Keratinocyte (primary cell): ENCODE data around the gene MRPS21. TPM values are rescaled to one million over a fixed set of nuclear protein-coding genes. Genes with fewer than 3 reads are reported as not detected.

Experiments used
- DNase-seq: peaks from one replicate; pipeline ENCODE4 v3.0.0-alpha.2; 2011; ENCODE audit warnings: low read depth, missing footprints, low spot score
- FAIRE-seq: peaks from 2 replicates; lab custom pipeline; 2011; peaks lifted over from hg19 to GRCh38; lab: Jason Lieb, UNC
- H2AFZ ChIP-seq: 2 replicates; pipeline ENCODE4 v1.6.0; 2012; ENCODE audit warnings: low read length, control low read depth, inconsistent platforms; ENCODE audit not compliant: control insufficient read depth
- H3K27ac ChIP-seq: 2 replicates; pipeline ENCODE4 v1.5.1; 2011; ENCODE audit warnings: low read length; ENCODE audit not compliant: control insufficient read depth, insufficient read depth
- H3K27me3 ChIP-seq: 3 replicates; pipeline ENCODE4 v1.6.0; 2011; ENCODE audit warnings: low read length; ENCODE audit not compliant: control insufficient read depth, insufficient read depth; ENCODE audit errors: extremely low read depth
- H3K36me3 ChIP-seq, 2 experiments: 2 replicates in 1 of 2; 3 replicates in 1 of 2; pipeline ENCODE4 v1.5.1; 2011; ENCODE audit warnings: low read length in 2 of 2, mild to moderate bottlenecking in 1 of 2; ENCODE audit not compliant: control insufficient read depth in 2 of 2, insufficient read depth in 2 of 2; ENCODE audit errors: extremely low read depth in 1 of 2
- H3K4me1 ChIP-seq: 3 replicates; pipeline ENCODE4 v1.5.1; 2011; ENCODE audit warnings: low read length; ENCODE audit not compliant: control insufficient read depth, insufficient read depth; ENCODE audit errors: extremely low read depth
- H3K4me2 ChIP-seq: 3 replicates; pipeline ENCODE4 v1.6.0; 2011; ENCODE audit warnings: low read depth, low read length; ENCODE audit not compliant: control insufficient read depth, insufficient read depth; ENCODE audit errors: extremely low read depth
- H3K4me3 ChIP-seq, 3 experiments: fragments of 200-600 bp in 1 of 3; sonication (generic) in 1 of 3; 2 replicates in 2 of 3; 3 replicates in 1 of 3; pipeline ENCODE4 v1.5.1; 2011 to 2016; ENCODE audit warnings: low read length in 3 of 3, mild to moderate bottlenecking in 3 of 3, control low read depth in 2 of 3, inconsistent platforms in 1 of 3, low read depth in 1 of 3, mixed read lengths in 1 of 3, mixed run types in 1 of 3, moderate library complexity in 1 of 3; ENCODE audit not compliant: control insufficient read depth in 2 of 3, insufficient read depth in 2 of 3; ENCODE audit errors: extremely low read depth in 1 of 3
- H3K79me2 ChIP-seq: 2 replicates; pipeline ENCODE4 v1.6.0; 2012; ENCODE audit warnings: low read length; ENCODE audit not compliant: control insufficient read depth, insufficient read depth
- H3K9ac ChIP-seq: 3 replicates; pipeline ENCODE4 v1.6.0; 2011; ENCODE audit warnings: low read length; ENCODE audit not compliant: control insufficient read depth, insufficient read depth; ENCODE audit errors: extremely low read depth
- H3K9me1 ChIP-seq: 3 replicates; pipeline ENCODE4 v1.6.0; 2011; ENCODE audit warnings: low read length; ENCODE audit not compliant: control insufficient read depth, insufficient read depth; ENCODE audit errors: extremely low read depth
- H3K9me3 ChIP-seq: 2 replicates; pipeline ENCODE4 v1.5.1; 2012; ENCODE audit warnings: low read depth, low read length; ENCODE audit not compliant: control insufficient read depth
- H4K20me1 ChIP-seq: 3 replicates; pipeline ENCODE4 v1.6.0; 2011; ENCODE audit warnings: low read length; ENCODE audit not compliant: control insufficient read depth, insufficient read depth; ENCODE audit errors: extremely low read depth
- CTCF ChIP-seq, 3 experiments: IDR thresholded peaks in 1 of 3; conservative IDR thresholded peaks in 1 of 3; optimal IDR thresholded peaks in 1 of 3; 2 replicates in 2 of 3; 3 replicates in 1 of 3; pipeline versions ENCODE3 to v1.5.1; 2011; ENCODE audit warnings: low read length in 3 of 3, mild to moderate bottlenecking in 3 of 3, moderate library complexity in 2 of 3, control low read depth in 1 of 3, inconsistent platforms in 1 of 3; ENCODE audit not compliant: insufficient read depth in 2 of 3; ENCODE audit errors: extremely low read depth in 1 of 3
- EZH2 ChIP-seq: IDR thresholded peaks from one replicate; pipeline ENCODE4 v1.6.1; 2012; ENCODE audit warnings: inconsistent platforms, mild to moderate bottlenecking, low read length, moderate library complexity
- dilution Hi-C: fragments of 300-500 bp; cut with MboI; formaldehyde crosslinking; loops from one replicate; pipeline ENCODE4 v1.7.0; 2020; ENCODE audit warnings: low sequenced_read_pairs; ENCODE audit not compliant: extremely low pct_ligation_motif_present
- polyA plus RNA-seq, 5 experiments: library from polyadenylated mRNA; depleted of rRNA in 3 of 5; stranded (reverse) in 3 of 5; stranded (forward) in 1 of 5; unstranded in 1 of 5; fragments of >200 nt; gene quantifications; 1 replicate in 1 of 5; 2 replicates in 3 of 5; 3 replicates in 1 of 5; pipeline versions ENCODE4 v1.2.1 to v1.2.3, GENCODE V29; 2011 to 2012; ENCODE audit warnings: missing spikeins in 2 of 5, low read depth in 1 of 5, low replicate concordance in 1 of 5

MRPS21 gene
- polyA plus RNA-seq, 1 donor (not counting 4 experiments of a cell fraction or from before 2014, with no cell fraction given) = 159 TPM

GRCh38 chr1:150346316-150346715 lies 52.7 kb downstream of the MRPS21 start:
- dilution Hi-C loops = no loop called here

DNA sequence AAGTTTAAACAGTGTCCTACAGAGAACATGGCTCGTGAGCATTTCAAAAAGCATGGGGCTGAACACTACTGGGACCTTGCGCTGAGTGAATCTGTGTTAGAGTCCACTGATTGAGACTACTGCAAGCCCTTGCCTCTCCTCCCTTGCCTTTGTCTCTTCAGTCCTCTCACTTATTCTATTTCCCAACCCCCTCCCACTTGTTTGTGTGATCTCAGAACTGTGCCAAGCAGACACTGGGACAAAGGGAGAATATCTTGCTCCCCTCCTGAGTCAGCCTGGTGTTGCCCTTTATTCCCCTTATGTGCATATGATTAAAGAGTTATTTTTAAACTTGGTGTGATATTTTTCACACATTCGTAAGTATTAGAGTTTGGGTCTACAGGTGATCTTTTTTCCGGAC lies 59.2 kb downstream of the MRPS21 start:
- dilution Hi-C loops = no loop called here
- Histone ChIP-seq H3K27ac (no peak overlapping the region), H3K79me2 (no peaks in the 10 kb centered on the region), H3K9me3 (no peaks in the 10 kb centered on the region), H3K4me1 (no peaks in the 10 kb centered on the region), H3K9ac (no peak overlapping the region), H2AFZ (no peak overlapping the region), H3K27me3 (no peaks in the 10 kb centered on the region), H3K4me2 (no peak overlapping the region), H3K4me3 (no peak overlapping the region), H3K9me1 (no peaks in the 10 kb centered on the region), H3K36me3 (peaks cover 8 to 11% of the 10 kb centered on the region in 2 experiments), H4K20me1 (no peaks in the 10 kb centered on the region)
- FAIRE-seq (no peak), DNase-seq (no peak)
- TF ChIP-seq EZH2 (no peak), CTCF (optimal IDR thresholded peaks at IDR 0.05 in 1 of 3, IDR thresholded peaks at IDR 0.05 in 1 of 3, conservative IDR thresholded peaks at IDR 0.05 in 1 of 3; ENCODE audit: extremely low read depth in 1 of 3, insufficient read depth in 2 of 3, low read length in 3 of 3) (no peak)

More at GRCh38 chr1:150346316-150346715, 52.7 kb downstream of the MRPS21 start:
- Histone ChIP-seq H2AFZ (no peak overlapping the region), H3K79me2 (no peaks in the 10 kb centered on the region), H3K4me3 (no peak overlapping the region), H3K9ac (no peak overlapping the region), H4K20me1 (no peaks in the 10 kb centered on the region), H3K36me3 (peaks cover 5 to 19% of the 10 kb centered on the region in 2 experiments), H3K9me1 (no peaks in the 10 kb centered on the region), H3K9me3 (no peaks in the 10 kb centered on the region), H3K4me1 (no peaks in the 10 kb centered on the region), H3K4me2 (no peak overlapping the region), H3K27ac (no peak overlapping the region), H3K27me3 (no peaks in the 10 kb centered on the region)
- TF ChIP-seq EZH2 = no peak
- no peak for TF ChIP-seq CTCF (optimal IDR thresholded peaks at IDR 0.05 in 1 of 3, IDR thresholded peaks at IDR 0.05 in 1 of 3, conservative IDR thresholded peaks at IDR 0.05 in 1 of 3; ENCODE audit: extremely low read depth in 1 of 3, insufficient read depth in 2 of 3, low read length in 3 of 3)
- FAIRE-seq (no peak), DNase-seq (no peak)

Other genes starting within 250 kb of the MRPS21 start
- 24.5 to 40.0 TPM (median 34.3 TPM) in 3 replicates for gene VPS45, start 226.1 kb upstream of the MRPS21 start, polyA plus RNA-seq
- gene PLEKHO1, start 143.9 kb upstream of the MRPS21 start, polyA plus RNA-seq = 2.2 to 3.3 TPM (median 2.7 TPM) in 3 replicates
- gene ANP32E, start 57.7 kb upstream of the MRPS21 start, polyA plus RNA-seq = 6.1 to 18.9 TPM (median 9.2 TPM) in 3 replicates
- 0.24 to 0.59 TPM (median 0.28 TPM) in 3 replicates for gene CA14, start 36.1 kb upstream of the MRPS21 start, polyA plus RNA-seq
- gene APH1A, start 24.8 kb upstream of the MRPS21 start, polyA plus RNA-seq = 149 to 174 TPM (median 151 TPM) in 3 replicates
- gene C1orf54, start 21.1 kb upstream of the MRPS21 start, polyA plus RNA-seq = 0.94 to 2.0 TPM (median 1.4 TPM) in 3 replicates
- gene CIART, start 11.3 kb upstream of the MRPS21 start, polyA plus RNA-seq = 14.5 to 15.6 TPM (median 15.0 TPM) in 3 replicates
- 26.6 to 37.1 TPM (median 28.9 TPM) in 3 replicates for gene PRPF3, start 27.7 kb downstream of the MRPS21 start, polyA plus RNA-seq
- gene RPRD2, start 70.3 kb downstream of the MRPS21 start, polyA plus RNA-seq = 7.0 to 13.5 TPM (median 9.1 TPM) in 3 replicates
- gene TARS2, start 193.6 kb downstream of the MRPS21 start, polyA plus RNA-seq = 26.6 to 37.5 TPM (median 28.4 TPM) in 3 replicates
- gene ECM1, start 214.2 kb downstream of the MRPS21 start, polyA plus RNA-seq = 23.6 to 63.8 TPM (median 26.3 TPM) in 3 replicates
- gene FALEC, start 221.9 kb downstream of the MRPS21 start, polyA plus RNA-seq = 0.12 to 0.13 TPM in 2 of 3 replicates, not detected in the other